Amniotic epithelial cell (primary cell): Measurements from ENCODE around the gene ADAM8.
"Not testable (repeated sequence)": the region's sequence is repeated elsewhere in the genome, so short reads cannot be mapped to it uniquely, and the experiment has no call there.

Source experiments
- DNase-seq: peaks from one replicate; pipeline ENCODE4 v3.0.0-alpha.2; 2010; ENCODE audit warnings: low read depth

Gene ADAM8

GRCh38 chr10:133231244-133231945 lies 45.3 kb downstream of the ADAM8 start:
- no peak for DNase-seq

GRCh38 chr10:133230387-133231195 lies 46.1 kb downstream of the ADAM8 start:
- no peak for DNase-seq

- DNase-seq, result no peak
Observed at GRCh38 chr10:133230044-133230361, 46.7 kb downstream of the ADAM8 start, which contains the start of gene UTF1. Gene UTF1, plus strand, starts transcription at chr10:133230217. Its CDS starts 72 bp downstream, at chr10:133230289.

- DNase-seq, result no peak
Observed at GRCh38 chr10:133229265-133230043, 47.2 kb downstream of the ADAM8 start.

- no peak for DNase-seq
Observed at GRCh38 chr10:133227256-133227655, 49.4 kb downstream of the ADAM8 start.

GRCh38 chr10:133226251-133226808 lies 50.3 kb downstream of the ADAM8 start:
- no peak for DNase-seq

GRCh38 chr10:133225707-133226191 lies 50.9 kb downstream of the ADAM8 start:
- no peak for DNase-seq

GRCh38 chr10:133224756-133225372 lies 51.8 kb downstream of the ADAM8 start:
- peak; percentile 85 for DNase-seq

GRCh38 chr10:133224076-133224475 lies 52.6 kb downstream of the ADAM8 start:
- no peak for DNase-seq

GRCh38 chr10:133221756-133222155 lies 54.9 kb downstream of the ADAM8 start:
- DNase-seq, result not testable (repeated sequence)

- DNase-seq, result no peak
Observed at GRCh38 chr10:133221331-133221730, 55.3 kb downstream of the ADAM8 start.

- no peak for DNase-seq
Observed at GRCh38 chr10:133219782-133220181, 56.9 kb downstream of the ADAM8 start.

GRCh38 chr10:133218891-133219290 lies 57.8 kb downstream of the ADAM8 start:
- DNase-seq, result no peak

GRCh38 chr10:133217800-133218589 lies 58.7 kb downstream of the ADAM8 start:
- no peak for DNase-seq

GRCh38 chr10:133216776-133217175 lies 59.9 kb downstream of the ADAM8 start:
- DNase-seq, result no peak

- no peak for DNase-seq
Observed at GRCh38 chr10:133215586-133215985, 61.1 kb downstream of the ADAM8 start.

GRCh38 chr10:133214468-133215410 lies 61.9 kb downstream of the ADAM8 start:
- DNase-seq, result no peak

GRCh38 chr10:133213641-133214467 lies 62.8 kb downstream of the ADAM8 start:
- DNase-seq, result no peak
